Prostate gland (tissue), 2 donors: Measurements from ENCODE around the gene PLOD2.

Source experiments
- CTCF ChIP-seq, 4 experiments: fragments of 200-600 bp in 2 of 4; fragments of 450-650 bp in 2 of 4; sonication (generic) in 2 of 4; IDR thresholded peaks; 1 replicate in 3 of 4; 2 replicates in 1 of 4; pipeline ENCODE4 v1.5.1; 2016 to 2019; ENCODE audit warnings: antibody characterized with exemption in 4 of 4, mild to moderate bottlenecking in 2 of 4, moderate library complexity in 2 of 4
- POLR2A ChIP-seq: fragments of 450-650 bp; IDR thresholded peaks from one replicate; pipeline ENCODE4 v1.6.1; 2016; ENCODE audit warnings: antibody characterized with exemption, mild to moderate bottlenecking
- POLR2AphosphoS5 ChIP-seq: sonication (generic); formaldehyde crosslinking; IDR thresholded peaks from one replicate; pipeline ENCODE4 v1.6.1; 2017; ENCODE audit warnings: antibody characterized with exemption

- TF ChIP-seq POLR2A: no peak
- TF ChIP-seq CTCF (IDR thresholded peaks at IDR 0.05): no peak
- TF ChIP-seq POLR2AphosphoS5: no peak
Measured at GRCh38 chr3:146134348-146135117, 26.5 kb downstream of the PLOD2 start.
